SH-SY5Y (cell line): Measurements from ENCODE around the gene NFYB.

Experiments used
- GATA2 ChIP-seq: IDR thresholded peaks from 2 replicates; pipeline ENCODE4 v1.6.1; 2011; ENCODE audit warnings: mild to moderate bottlenecking, low read depth, low read length
- GATA3 ChIP-seq: IDR thresholded peaks from 2 replicates; pipeline ENCODE4 v1.6.1; 2011; ENCODE audit warnings: low read depth, mild to moderate bottlenecking, low read length, moderate library complexity

- TF ChIP-seq GATA2 (no peak), GATA3 (no peak)
These were observed 16.3 kb upstream of the NFYB start for GRCh38 chr12:104154286-104154685.
